GDM1 (cell line): Measurements from ENCODE around the gene NRP1.
"Not testable (repeated sequence)": the region's sequence is repeated elsewhere in the genome, so short reads cannot be mapped to it uniquely, and the experiment has no call there.

ENCODE experiments used
- DNase-seq: peaks from one replicate; lab custom pipeline; 2025; lab: John Stamatoyannopoulos, UW

NRP1 gene

DNA sequence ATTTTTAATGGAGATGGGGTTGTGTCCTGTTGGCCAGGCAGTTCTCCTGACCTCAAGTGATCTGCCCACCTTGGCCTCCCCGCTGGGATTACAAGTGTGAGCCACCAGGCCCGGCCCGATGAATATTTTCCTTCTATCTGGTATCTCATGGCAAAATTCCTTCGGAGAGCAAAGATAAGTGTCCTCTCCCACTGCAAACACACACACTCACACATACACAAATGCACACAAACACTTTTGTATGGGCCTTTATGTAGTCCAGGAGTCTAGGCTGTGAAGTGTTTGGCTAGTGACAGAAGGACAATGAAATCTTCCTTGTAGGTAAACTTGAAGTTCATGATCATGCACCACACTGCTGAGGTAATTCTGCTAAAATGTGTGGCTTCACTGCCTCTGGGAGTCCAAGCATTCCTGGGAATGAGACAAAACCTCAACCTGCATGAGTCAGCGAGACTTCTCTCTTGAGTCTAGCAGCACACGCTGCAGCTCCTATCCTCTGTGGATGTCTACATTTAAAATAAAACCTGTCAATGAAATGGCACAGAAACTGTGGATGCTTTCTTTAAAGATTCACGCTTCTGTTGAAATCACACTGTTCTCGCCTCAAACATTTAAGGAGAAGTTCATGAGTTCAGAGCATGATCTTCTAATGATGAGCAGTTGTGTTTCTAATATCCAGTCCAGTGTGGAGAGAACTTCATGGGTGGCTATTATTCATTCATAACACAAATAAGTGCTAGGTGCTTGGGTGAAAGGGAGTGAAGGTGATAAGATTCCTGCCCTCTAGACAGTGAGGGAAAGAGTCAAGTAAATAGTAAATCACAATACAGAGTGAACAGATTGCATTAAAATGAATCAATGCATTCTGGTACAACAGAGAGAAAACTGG, 96.5 kb downstream of the NRP1 start:
- DNase-seq = no peak

DNA sequence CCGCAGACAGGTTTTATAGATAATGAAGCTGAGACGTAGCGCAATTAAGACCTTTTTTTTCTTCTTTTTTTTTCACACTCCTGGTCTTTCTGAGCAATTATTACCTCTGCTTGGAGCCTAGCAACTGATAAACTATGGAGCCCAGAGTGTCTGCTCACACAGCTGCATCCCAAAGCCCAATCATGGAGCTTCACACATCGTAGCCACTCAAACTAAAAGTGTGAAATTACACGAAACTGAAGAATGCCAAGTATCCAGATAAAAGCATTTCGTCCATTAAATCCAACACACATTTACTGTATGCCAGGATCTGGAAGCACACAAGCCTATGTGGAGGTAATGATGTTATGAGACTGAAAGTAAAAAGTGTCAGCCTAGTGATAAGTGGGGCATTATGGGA, 97.6 kb downstream of the NRP1 start:
- no peak for DNase-seq

DNA sequence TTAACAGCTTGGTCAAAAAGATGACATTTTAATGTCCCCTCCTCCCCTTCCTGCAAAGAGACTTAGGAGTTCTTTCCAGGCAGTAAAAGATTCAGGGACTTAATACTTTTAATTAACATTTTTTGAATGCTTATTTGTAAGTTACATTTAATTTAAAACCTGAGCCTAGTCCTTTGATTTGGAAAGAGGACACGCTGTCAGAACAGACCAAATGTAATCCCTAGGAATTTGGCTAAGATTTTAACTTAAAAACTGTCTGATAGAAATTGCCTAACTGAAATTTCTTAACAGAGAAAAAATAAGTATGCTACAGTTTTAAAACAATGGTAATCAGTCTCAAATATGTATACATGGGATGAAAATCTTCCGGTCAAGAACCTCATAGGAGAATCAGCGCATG, 98.5 kb downstream of the NRP1 start:
- DNase-seq = no peak

DNA sequence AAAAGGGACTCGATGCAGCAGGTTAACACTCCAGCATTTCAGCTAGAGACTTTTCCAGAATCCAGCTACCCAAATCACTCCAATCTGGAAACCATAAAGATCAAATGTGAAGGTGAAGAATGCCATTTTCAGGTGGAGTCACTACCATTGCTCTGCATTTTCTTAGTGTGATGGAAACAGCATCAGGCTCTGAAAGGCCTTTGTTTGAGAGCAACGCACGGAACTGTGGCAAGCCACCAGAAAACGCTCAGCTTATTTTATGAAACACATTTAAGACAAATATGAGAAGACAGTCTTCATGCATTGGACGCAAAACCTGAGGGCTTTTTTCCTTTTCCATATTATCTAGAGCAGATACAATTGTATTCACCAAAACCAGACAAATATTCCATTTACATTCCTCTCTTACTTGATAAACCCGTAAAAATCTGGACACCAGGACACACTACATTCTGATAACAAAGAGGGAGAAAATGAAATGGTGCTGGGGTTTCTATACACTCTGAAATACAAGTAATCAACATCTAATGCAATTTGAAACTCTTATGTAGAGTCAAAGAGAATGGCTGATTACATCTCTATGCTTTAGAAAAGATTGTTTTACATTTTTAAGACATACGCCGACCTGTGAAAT, 99.1 kb downstream of the NRP1 start:
- DNase-seq = no peak

DNA sequence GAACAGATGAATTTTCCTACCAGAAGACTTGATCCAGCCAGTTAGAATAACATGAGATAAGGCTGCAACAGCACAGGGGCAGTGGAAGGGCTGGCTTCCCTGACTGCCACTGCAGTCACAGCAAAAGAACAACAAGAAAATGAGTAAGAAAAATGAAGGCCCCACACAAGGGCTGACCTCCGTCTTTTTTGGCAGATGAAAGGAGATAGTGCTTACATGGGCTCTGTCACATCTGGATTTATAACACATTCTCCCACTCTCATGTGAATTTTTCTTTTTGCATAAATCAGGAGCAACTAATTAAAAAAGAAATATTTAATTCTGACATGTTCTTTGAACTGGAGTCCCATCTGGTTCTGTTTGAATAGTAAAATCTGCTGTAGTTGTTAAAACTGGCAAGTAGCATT, 99.6 kb downstream of the NRP1 start:
- DNase-seq = no peak

DNA sequence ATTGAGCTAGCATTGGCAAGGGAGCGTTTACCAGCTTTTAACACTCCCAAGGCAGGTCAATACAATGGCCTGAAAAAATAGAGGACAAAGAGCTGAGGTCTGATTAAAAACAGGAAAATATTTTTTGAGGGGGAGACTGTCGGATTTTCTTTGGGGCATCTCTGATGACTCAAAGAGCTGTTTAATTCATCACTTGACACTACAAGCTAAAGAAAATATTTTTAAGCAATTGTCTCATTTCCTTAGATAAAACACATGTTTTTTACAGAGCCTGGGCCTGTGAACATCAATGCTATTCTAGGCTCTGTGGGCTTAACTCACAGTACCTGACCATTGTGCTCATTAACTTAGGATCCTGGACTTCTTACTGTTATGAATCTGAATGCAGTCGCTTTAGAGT, 100.8 kb downstream of the NRP1 start:
- DNase-seq = no peak

DNA sequence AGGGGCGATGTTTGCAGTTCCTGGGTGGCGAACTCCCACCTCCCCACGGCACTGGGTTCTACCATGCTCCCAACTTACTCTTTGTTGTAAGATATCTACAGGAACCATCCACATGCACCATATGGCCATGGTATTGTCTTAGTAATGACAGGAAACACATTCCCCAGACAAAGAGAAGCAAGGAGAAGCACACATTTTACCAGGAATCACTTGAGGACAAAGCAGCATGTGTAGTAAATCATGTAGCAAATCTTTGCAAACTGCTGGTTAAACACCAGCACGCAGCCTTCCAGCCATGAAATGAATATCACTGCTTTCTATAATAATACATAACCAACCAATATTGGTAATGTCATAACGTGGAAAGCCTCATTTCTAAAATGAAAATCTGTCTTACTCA, 101.2 kb downstream of the NRP1 start:
- DNase-seq = no peak

DNA sequence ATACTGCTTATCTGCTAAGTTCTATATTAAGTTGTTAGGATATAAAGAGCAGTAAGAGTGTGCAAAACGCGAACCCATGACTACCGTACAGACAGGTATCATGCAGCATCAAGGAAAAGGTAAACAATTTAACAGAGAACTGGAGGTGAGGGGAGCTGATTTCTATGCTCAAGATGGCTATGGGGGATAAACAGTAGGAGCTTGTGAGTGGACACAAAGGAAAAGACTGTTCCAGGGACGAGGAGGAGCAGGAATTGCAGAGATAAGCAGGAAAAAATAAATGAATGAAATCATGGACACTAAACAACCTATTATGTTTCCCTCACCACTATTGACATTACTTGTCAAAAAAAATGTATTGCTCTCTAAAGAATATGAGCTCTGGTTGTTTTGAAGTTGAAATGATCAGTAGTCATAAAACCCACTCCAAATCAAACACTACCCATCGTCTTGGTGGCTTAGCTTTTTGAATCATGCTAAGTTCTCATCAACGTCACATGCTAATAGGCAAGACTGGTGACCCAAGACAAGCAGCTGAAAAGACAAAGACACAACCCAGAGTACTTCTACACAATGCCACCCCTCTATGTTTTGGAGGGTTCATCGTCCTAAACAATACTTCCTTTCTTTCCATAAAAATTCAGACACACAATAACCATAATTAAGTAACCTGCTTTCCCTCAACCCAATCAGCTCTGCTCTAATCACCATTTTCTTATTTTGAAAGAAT, 102.7 kb downstream of the NRP1 start:
- no peak for DNase-seq

DNA sequence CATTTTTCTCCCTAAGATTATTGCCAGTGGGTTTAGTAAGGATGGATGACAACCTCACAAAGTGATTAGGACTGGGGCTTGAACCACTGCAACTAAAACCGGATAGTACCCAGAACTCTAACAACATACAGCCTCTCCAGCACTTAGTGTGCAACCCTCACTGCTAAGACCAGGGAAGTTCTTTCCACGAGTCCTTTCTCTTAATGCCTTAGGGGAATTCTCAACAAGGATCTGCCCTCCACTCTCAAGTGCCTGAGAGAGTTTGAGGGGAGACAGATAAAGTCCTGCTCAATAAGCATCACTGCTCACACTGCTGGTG, 104.6 kb downstream of the NRP1 start:
- DNase-seq = no peak

DNA sequence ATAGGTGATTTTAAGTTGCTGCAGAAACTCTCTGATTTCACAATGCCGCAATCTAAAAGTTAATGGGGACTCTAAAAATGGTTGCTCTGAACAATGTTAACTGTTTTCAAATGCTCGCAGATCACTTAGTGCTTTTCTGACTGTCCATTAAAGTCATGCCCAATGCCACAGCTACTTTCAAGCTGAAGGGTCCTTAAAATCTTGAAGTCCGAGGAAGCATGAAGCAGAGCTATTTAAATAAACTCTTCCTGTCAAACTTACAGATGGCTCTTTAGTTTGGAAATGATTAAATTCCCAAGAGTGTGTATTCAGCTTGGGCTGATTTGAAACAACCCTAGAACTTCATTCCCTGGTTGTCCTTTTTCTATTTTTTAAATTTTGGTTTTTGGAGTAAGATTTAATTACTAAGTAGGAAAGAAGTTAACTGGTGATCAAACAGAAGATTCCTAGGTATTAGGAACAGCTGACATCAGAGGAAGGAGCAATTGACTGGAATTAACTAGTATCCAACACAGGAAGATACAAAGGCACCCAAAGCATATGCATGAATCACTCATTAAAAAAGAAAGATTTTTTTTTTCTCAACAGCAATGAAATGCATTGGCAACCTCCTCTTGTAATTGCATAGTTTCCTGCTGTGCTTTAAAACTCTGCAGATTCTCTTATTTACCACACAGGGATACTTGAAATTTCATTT, 105.1 kb downstream of the NRP1 start:
- no peak for DNase-seq

DNA sequence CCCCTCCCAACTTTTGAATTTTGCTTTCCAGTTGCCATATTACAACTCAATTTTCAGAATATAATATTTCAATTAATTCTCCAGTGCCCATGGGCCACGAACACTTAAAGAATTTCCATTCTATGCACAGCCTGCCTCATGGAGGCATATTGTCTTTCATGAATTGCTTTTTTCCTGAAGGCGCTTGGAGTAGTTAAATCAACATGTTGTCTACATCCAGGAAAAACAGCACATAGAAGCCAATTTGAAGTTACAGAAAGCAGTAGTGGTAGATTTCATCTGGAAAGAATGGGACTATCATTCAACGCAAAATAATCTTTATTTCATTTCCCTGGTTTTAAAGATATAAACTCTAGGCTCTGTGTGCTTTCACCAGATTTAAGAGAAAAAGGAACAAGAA, 106.0 kb downstream of the NRP1 start:
- DNase-seq = no peak

DNA sequence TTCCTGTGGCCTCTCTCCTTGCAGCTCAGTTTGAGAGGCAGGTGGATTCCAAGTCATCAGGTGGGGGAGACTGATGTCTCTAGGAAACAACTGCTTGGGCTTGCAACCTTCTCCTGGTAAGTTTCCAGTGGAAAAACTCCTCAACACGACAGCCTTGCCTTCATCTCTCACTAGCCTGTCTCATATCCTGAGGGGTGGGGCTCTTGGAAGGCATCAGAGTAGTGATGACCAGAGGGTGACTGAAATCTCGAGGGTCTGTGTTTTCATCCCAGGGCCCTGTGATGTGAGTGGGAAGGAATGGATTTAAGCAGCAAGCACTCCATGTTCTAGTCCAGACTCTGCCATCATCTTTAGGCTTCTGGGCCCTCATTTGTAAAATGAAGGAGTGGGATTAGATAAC, 107.0 kb downstream of the NRP1 start:
- DNase-seq = no peak

DNA sequence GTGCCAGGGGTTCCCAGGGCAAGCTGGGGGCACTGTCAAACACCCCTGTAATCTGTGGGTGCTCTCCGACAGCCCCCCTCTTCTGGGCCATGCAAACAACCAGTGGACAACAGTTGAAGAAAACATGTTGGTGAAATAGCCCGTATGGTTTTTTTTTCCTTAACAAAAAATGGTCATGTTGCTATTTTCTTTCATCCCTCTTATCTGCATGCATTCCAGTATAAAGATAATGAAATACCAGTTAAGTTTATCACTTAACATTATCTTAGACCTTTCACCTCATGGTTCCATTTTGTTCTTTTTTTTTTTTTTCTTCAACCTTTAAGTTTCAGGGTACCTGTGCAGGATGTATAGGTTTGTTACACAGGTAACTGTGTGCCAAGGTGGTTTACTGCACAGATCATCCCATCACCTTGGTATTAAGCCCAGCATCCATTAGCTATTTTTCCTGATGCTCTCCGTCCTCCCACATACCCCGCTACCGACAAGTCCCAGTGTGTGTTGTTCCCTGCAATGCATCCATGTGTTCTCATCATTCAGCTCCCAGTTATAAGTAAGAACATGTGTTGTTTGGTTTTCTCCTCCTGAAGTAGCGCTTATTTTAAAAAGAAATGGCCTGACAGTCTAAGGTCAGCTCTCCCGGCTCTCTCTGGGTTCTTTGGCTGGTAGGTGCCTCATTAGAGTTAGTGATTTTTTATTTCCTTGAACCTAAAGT, 110.1 kb downstream of the NRP1 start:
- no peak for DNase-seq

DNA sequence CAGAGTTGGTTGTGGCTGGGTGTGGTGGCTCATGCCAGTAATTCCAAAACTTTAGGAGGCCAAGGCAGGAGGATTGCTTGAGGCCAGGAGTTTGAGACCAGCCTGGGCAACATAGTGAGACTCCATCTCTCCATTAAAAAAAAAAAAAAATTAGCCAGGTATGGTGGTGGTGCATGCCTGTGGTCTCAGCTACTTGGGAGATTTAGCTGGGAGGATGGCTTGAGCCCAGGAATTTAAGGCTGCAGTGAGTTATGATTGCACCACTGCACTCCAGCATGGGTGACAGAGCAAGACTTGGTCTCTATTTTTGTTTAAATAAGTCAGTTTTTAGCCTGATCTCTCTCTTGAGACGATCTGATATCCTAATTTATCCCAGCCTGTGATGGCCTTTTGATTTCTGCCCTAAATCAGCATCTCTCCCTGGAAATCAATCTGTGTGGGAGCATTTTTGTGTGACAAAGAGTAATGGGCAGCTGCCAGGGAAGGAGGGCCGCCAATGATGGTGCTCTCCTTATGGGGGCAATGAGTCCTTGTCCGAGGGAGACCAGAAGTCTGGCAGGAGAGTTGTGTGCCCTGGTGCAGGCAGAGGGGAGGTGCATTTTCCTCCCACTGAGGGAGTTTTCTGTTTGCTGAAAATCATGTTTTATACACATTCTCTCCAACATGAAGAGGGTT, 111.0 kb downstream of the NRP1 start:
- no peak for DNase-seq

DNA sequence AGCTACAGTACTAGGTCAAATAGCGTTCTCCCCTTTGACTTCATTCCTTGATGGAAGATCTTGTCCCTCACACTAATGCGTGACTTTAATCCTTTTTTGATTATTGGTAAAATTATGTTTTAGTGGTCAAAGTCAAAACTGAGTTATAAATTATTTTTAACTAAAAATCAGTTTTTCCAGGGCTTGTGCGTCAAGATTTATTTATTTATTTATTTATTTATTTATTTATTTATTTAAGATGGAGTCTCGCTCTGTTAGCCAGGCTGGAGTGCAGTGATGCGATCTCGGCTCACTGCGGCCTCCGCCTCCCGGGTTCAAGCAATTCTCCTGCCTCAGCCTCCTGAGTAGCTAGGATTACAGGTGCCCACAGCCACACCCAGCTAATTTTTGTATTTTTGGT, 112.2 kb downstream of the NRP1 start:
- DNase-seq = not testable (repeated sequence)

DNA sequence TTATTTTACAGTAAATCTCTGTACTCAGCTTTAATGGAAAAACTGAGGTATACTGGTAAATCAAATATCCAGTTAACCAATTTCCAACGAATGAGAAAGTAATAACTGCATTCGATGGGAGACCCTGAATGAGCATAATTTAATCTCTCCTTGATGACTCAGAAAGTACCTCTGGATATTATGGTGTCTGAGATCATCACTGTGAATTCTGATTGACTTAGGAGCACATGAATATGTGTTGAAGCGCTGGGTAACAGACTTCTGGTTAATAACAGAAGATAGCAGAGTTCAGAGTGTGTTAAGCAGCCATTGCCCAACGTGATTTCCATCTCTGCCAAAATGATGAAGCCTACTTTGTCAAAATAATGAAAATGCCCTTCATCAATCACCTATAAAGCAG, 116.6 kb downstream of the NRP1 start:
- DNase-seq = no peak

DNA sequence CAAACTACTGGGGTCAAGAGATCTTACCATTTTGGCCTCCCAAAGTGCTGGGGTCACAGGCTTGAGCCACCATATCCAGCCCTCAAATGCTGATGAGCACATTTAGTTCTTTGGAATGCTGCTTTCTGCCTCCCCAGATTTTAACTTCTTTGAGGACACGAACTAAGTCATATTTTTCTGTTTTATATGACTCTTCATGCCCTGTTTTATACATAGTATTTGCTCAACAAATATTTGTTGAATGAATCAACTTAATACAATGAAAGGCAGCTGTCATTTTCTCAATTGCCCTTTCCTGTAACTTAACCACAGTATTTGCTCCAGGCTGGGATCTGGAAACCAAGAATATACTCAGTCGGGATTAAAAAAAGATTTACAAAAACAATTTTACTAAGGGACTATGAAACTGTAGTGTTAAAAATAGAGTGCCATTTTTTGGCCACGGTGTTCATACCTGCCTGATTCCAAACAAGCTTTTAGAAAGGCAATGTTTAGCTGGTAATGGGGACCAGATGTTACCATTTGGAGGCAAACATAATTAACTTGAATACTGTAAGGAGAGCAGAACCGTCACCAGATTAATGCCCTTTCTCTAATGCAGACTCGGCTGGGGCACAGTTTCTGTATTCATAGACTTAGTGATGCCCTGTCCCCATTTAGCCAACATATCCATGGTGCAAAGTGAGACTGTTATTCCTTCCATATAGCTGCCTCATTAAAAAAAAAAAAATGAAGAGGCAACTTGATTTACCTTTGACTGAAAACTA, 117.6 kb downstream of the NRP1 start:
- no peak for DNase-seq

DNA sequence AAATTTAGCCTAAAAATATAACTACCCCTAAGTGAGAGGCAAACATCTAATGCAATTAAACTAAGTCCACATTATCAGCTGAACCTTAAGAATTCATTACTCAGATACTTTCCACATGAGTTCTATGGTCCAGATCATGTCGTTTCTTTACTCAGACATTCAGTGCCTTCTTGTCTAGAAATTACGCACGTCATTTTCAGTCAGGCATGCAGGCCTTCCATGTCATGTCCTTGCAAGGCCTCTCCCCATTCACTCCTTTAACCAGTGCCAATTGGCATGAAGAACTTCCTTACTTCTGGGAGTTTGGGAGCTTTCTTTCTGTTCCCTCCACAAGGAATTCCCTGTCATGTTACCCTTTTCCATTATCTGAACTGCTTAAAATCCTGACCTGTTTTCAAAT, 118.8 kb downstream of the NRP1 start:
- DNase-seq = no peak

DNA sequence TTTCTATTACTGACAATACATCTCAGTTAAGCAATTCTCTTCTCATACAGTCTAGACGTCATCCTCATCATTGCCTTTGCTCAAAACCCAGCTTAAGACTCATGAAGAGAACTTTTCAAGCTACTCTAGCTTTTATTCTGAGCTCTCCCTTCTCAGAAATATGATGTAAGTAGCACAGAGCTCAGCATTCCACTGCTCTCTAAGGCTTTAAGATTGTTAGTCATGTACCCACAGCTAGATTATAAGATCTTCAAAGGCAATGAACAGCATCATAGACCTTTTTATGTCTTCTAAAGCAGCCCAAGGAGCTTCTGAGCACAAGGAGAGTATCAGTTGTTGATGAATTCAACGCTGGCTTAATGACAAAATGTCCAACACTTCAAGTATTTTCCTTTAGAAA, 119.3 kb downstream of the NRP1 start:
- DNase-seq = no peak

DNA sequence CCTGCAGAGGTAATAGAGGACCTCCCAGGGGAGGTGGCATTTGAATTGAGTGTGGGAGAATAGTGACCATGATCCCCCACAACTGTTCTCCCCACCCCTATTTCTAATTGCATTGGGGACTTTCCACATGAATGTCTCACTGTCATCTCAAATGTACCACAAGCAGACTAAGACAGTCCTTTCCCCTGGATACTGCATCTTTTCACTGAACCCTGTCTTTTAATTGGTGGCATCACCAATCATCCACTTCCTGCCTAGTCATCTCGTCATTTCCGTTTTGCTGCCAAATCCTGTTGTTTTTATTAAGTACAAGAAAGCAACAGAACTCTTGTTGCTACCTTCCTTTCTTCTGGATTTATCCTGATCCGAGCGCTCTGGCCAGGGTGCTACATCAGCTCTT, 120.3 kb downstream of the NRP1 start:
- DNase-seq = no peak
